Esophagus (tissue), 2 donors: ENCODE measurements around the gene CCDC146. TPM values are rescaled to one million over a fixed set of nuclear protein-coding genes. Genes with fewer than 3 reads are reported as not detected.

Experiments used
- H3K27ac ChIP-seq, 2 donors: one replicate each; pipeline ENCODE4 v1.5.1; 2013; ENCODE audit warnings: low read depth in 2 of 2, mild to moderate bottlenecking in 2 of 2, inconsistent platforms in 1 of 2, low read length in 1 of 2, moderate library complexity in 1 of 2
- H3K27me3 ChIP-seq, 2 donors: one replicate each; pipeline ENCODE4 v1.6.1; 2013; ENCODE audit warnings: low read length in 2 of 2, control low read depth in 1 of 2, mild to moderate bottlenecking in 1 of 2; ENCODE audit not compliant: insufficient read depth in 2 of 2, control insufficient read depth in 1 of 2
- H3K36me3 ChIP-seq, 2 donors: one replicate each; pipeline ENCODE4 v1.6.1; 2013; ENCODE audit warnings: low read length in 1 of 2; ENCODE audit not compliant: control insufficient read depth in 2 of 2, insufficient read depth in 2 of 2
- H3K4me1 ChIP-seq, 2 donors: one replicate each; pipeline ENCODE4 v1.6.1; 2013; ENCODE audit warnings: low read length in 1 of 2; ENCODE audit not compliant: control insufficient read depth in 2 of 2, insufficient read depth in 2 of 2
- H3K4me3 ChIP-seq, 2 donors: one replicate each; pipeline ENCODE4 v1.5.1; 2013; ENCODE audit warnings: low read length in 2 of 2, mild to moderate bottlenecking in 2 of 2, low read depth in 1 of 2, moderate library complexity in 1 of 2
- H3K9me3 ChIP-seq, 2 donors: one replicate each; pipeline ENCODE4 v1.6.1; 2013; ENCODE audit warnings: mild to moderate bottlenecking in 2 of 2, low read depth in 1 of 2, low read length in 1 of 2, moderate library complexity in 1 of 2; ENCODE audit not compliant: control insufficient read depth in 2 of 2, insufficient read depth in 1 of 2
- WGBS, 2 donors: extraction: QIAGEN DNeasy Blood & Tissue Kit; methylation state at CpG; one replicate each; pipeline ENCODE4 v1.1.7; 2013; 5-methylcytosine and 5-hydroxymethylcytosine counted together
- polyA plus RNA-seq, 2 donors: library from polyadenylated mRNA; stranded (reverse); fragments of 200-250 nt; gene quantifications; one replicate each; pipeline ENCODE4 v1.2.3, GENCODE V29; 2013
- donor health status: healthy with polysubstance abuse.
- donor health status: Bipolar disorder and iron deficiency.

Gene CCDC146
- polyA plus RNA-seq, 2 donors, result 4.5 to 11.9 TPM

- no peaks in the 10 kb centered on the region for H3K4me1 ChIP-seq
- WGBS, 2 donors, result 76 to 82% methylated on average over 4 of the region's 4 CpGs
Observed at GRCh38 chr7:77197141-77197540, 74.7 kb downstream of the CCDC146 start.

DNA sequence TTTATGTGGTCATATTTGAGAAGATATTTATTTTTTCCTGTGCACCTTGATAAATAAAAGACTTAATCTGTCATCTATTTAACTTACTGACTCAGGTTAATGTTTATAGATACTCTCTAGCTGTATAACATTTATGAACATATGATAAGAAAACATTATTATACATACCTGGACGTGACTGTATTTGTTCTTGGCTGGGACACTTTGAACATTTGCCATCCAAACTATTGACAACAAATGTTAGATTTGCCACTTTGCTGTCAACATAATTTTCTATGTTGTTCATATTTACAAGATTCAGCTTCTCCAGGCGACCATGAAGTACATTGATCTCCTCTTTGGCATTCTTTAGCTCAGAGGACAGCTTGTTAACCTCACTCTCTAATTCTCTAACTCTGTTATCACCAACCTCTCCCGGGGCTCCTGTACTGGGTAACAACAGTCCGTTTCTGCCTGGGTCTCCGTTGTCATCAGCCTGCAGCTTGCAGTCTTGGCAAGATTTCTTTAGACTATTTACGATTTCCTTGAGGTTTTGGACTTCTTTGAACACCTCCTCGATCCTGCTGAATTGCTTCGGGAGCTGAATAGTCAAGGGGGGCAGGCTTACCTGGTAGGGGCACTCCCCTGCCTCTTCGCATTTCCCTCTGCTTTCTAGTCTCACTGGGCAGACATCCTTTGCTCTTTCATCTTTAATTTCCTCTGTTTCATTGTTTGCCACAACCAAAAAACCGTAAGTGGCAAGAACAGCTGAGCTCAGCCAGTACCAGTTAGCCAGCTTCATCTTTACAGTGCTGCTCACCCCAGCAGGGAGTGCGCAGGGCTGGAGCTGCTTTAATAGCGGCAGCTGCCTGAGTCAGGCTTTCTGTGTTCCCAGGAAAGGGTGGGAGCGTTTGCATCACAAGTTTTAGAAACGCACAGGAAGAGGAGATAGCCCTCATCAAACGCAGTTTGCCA is 76.9 kb downstream of the CCDC146 start, which contains the start of gene FGL2:
FGL2 (minus strand) TSS at position 807 of the 954 bp plus-strand sequence; CDS start at position 781, 26 bp downstream.
- WGBS, 2 donors, result 19 to 29% methylated on average over 15 of the region's 15 CpGs
- Histone ChIP-seq H3K36me3 (no peaks in the 10 kb centered on the region), H3K4me1 (no peaks in the 10 kb centered on the region), H3K27me3 (no peaks in the 10 kb centered on the region), H3K27ac (peak within 1 kb of the TSS; percentile 38 to 62), H3K9me3 (no peaks in the 10 kb centered on the region), H3K4me3 (peak within 1 kb of the TSS; percentile 17 to 43)

More at GRCh38 chr7:77197141-77197540, 74.7 kb downstream of the CCDC146 start:
- Histone ChIP-seq H3K4me3 (peak overlapping the region in 1 of 2 donors; percentile 37), H3K9me3 (no peaks in the 10 kb centered on the region), H3K36me3 (no peaks in the 10 kb centered on the region), H3K27me3 (no peaks in the 10 kb centered on the region), H3K27ac (no peak overlapping the region)

GRCh38 chr7:77200542-77200941 is 78.1 kb downstream of the CCDC146 start:
- no peaks in the 10 kb centered on the region for H3K4me1 ChIP-seq
- H3K4me3 ChIP-seq, result no peak overlapping the region
- no peaks in the 10 kb centered on the region for H3K27me3 ChIP-seq
- no peak overlapping the region for H3K27ac ChIP-seq
- no peaks in the 10 kb centered on the region for H3K36me3 ChIP-seq
- no peaks in the 10 kb centered on the region for H3K9me3 ChIP-seq
- WGBS, 2 donors, result 88% methylated on average over 2 of the region's 2 CpGs

DNA sequence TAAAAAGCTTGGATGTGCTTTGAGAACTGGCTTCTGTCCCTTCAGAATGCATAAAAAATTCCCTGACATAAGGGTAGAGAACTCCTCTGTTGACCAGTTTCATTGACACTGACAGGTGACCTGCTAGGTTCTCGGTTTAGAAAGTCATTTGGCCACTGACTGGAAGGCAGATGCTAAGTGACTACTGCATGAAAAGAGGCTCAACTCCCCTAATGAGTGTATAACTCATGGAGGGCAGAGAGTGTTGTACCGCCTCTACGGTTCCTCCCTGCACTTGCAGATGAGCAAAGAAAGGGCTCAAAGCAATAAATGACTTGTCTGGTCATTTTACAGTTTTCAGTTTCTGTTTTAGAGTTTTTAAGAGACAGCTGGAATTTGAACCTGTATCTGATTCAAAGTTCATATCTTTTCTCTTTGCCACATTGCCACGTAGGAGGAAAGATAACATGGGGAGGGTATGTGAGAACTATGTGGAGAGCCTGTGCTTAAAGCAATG is 80.1 kb downstream of the CCDC146 start:
- H3K36me3 ChIP-seq, result no peaks in the 10 kb centered on the region
- no peak overlapping the region for H3K4me3 ChIP-seq
- H3K4me1 ChIP-seq, result no peaks in the 10 kb centered on the region
- no peaks in the 10 kb centered on the region for H3K27me3 ChIP-seq
- no peaks in the 10 kb centered on the region for H3K9me3 ChIP-seq
- no peak overlapping the region for H3K27ac ChIP-seq
- 77 to 91% methylated on average over 4 of the region's 4 CpGs for WGBS, 2 donors

DNA sequence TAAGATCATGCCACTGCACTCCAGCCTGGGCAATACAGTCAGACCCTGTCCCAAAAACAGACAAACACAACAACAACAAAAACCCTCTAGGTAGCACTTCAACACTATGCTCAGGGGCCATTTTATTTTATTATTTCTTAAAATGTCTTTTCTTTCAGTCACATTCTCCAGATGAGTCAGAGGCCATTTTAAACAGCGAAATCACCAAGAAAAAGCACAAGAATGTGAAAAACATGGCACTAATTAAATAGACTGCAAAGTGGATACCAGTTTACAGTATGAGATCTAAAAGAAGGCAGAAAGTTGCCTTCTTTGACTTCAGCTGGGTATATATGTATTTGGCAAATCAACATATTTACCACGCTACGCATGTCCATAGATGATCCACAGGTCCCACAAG is 83.3 kb downstream of the CCDC146 start:
- Histone ChIP-seq H3K4me3 (no peak overlapping the region), H3K4me1 (no peaks in the 10 kb centered on the region)
- 98 to 99% methylated on average over 3 of the region's 3 CpGs for WGBS, 2 donors

DNA sequence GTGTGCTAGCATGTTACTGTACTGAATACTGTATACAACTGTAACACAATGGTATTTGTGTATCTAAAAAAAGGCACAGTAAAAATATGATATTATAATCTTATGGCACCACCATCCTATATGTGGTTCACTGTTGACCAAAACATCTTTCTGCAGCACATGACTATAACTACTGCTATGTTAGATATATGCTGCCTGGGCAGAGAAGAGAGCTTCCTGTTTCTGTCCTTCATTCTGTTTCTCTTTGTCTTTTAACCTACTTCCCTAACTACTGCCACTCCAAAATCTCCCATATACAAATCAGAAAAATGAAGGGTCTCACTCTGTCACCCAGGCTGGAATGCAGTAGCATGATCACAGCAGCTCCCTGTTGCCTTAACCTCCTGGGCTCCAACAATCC is 86.0 kb downstream of the CCDC146 start:
- no peaks in the 10 kb centered on the region for H3K36me3 ChIP-seq
- no peak overlapping the region for H3K27ac ChIP-seq
- H3K9me3 ChIP-seq, result peaks cover 0 to 7% of the 10 kb centered on the region in 2 donors

More for the DNA sequence above, 83.3 kb downstream of the CCDC146 start:
- H3K27me3 ChIP-seq, result no peaks in the 10 kb centered on the region
- peaks cover 0 to 7% of the 10 kb centered on the region in 2 donors for H3K9me3 ChIP-seq
- no peak overlapping the region for H3K27ac ChIP-seq
- no peaks in the 10 kb centered on the region for H3K36me3 ChIP-seq

DNA sequence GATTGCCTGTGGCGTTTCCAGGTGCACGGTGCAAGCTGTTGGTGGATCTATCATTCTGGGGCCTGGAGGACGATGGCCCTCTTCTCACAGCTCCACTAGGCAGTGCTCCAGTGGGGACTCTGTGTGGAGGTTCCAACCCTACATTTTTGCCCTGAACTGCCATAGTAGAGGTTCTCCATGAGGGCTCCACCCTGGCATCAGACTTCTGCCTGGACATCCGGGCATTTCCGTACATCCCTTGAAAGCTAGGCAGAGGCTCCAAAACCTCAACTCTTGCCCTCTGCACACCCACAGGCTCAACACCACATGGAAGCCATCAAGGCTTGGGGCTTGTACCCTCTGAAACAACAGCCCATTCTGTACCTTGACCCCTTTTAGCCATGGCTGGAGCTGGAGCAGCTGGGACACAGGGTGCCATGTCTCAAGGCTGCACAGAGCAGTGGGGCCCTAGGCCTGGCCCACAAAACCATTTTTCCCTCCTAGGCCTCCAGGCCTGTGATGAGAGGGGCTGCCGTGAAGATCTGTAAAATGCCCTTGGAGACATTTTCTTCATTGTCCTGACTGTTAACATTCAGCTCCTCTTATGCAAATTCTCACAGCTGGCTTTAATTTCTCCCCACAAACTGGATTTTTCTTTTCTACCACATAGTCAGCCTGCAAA is 87.2 kb downstream of the CCDC146 start:
- Histone ChIP-seq H3K36me3 (no peaks in the 10 kb centered on the region), H3K4me3 (no peak overlapping the region), H3K27ac (no peak overlapping the region), H3K27me3 (no peaks in the 10 kb centered on the region), H3K4me1 (no peaks in the 10 kb centered on the region), H3K9me3 (peaks cover 0 to 7% of the 10 kb centered on the region in 2 donors)
- 98% methylated on average over 6 of the region's 6 CpGs for WGBS, 2 donors

More for the DNA sequence above, 86.0 kb downstream of the CCDC146 start:
- Histone ChIP-seq H3K27me3 (no peaks in the 10 kb centered on the region), H3K4me1 (no peaks in the 10 kb centered on the region), H3K4me3 (no peak overlapping the region)

DNA sequence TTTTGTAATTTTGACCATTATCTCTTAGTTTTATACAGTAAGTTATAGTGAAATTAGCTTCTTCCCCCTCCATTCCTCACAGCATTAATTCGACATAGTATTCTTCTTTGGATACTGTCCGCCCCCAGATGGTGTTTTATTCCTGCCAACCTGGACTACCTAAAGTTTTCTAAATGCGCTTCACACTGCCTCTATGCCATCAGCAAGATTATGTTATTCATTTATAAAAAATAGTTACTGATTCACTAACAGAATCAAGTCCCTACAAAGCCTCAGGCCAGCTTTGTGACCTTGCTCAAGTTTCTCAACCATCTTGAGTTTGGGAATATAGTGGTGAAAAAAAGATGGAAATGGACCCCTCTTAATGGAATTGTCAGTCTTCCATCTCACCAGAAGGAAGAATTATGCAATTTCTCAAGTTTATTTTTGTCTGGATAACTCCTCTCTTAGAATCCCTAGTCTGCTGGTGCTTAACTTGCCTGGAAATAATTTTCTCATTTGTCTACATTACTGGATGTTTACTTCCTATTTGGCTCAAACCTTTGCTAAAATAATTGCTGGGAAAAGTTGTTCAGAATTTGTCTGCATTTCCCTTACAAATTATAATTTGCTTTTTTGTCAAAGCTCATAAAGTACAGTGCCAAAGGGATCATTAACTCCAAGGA is 93.9 kb downstream of the CCDC146 start:
- Histone ChIP-seq H3K36me3 (no peaks in the 10 kb centered on the region), H3K27me3 (no peaks in the 10 kb centered on the region), H3K9me3 (no peaks in the 10 kb centered on the region), H3K27ac (no peak overlapping the region), H3K4me1 (no peaks in the 10 kb centered on the region), H3K4me3 (no peak overlapping the region)
- 80 to 92% methylated on average over 3 of the region's 3 CpGs for WGBS, 2 donors

- no peaks in the 10 kb centered on the region for H3K9me3 ChIP-seq
- no peak overlapping the region for H3K4me3 ChIP-seq
- WGBS, 2 donors, result 97% methylated on average over 2 of the region's 2 CpGs
- no peaks in the 10 kb centered on the region for H3K27me3 ChIP-seq
- H3K36me3 ChIP-seq, result no peaks in the 10 kb centered on the region
- no peaks in the 10 kb centered on the region for H3K4me1 ChIP-seq
- H3K27ac ChIP-seq, result no peak overlapping the region
Observed at GRCh38 chr7:77217474-77218185, 95.2 kb downstream of the CCDC146 start.
